GM12891 (cell line): ENCODE measurements around the gene HRK.

Source experiments
- POLR2A ChIP-seq: IDR thresholded peaks from 2 replicates; pipeline ENCODE4 v1.6.1; 2011; ENCODE audit warnings: low read depth, low read length, control low read depth
- POLR2AphosphoS5 ChIP-seq: IDR thresholded peaks from 2 replicates; pipeline ENCODE4 v1.6.1; 2011; ENCODE audit warnings: low read depth, low read length, control low read depth
- SPI1 ChIP-seq: IDR thresholded peaks from 2 replicates; pipeline ENCODE4 v1.6.1; 2011; ENCODE audit warnings: low read depth, low read length, control low read depth
- TAF1 ChIP-seq: IDR thresholded peaks from 2 replicates; pipeline ENCODE4 v1.6.1; 2011; ENCODE audit warnings: low read depth, low read length, control low read depth

- TF ChIP-seq POLR2A: no peak
- no peak for TF ChIP-seq TAF1
- no peak for TF ChIP-seq POLR2AphosphoS5
- no peak for TF ChIP-seq SPI1
Observed at GRCh38 chr12:116927244-116927940, 46.2 kb upstream of the HRK start.
